Measurements from ENCODE around the gene INSR.
"Not testable (repeated sequence)": the region's sequence is repeated elsewhere in the genome, so short reads cannot be mapped to it uniquely, and the experiment has no call there.

GRCh38 chr19:7209036-7209435 lies 85.2 kb downstream of the INSR start:
- not testable (repeated sequence) for TF ChIP-seq POLR2AphosphoS5 (IDR thresholded peaks at IDR 0.05); CTCF (IDR thresholded peaks at IDR 0.05); EP300 (IDR thresholded peaks at IDR 0.05; ENCODE audit: low read depth)

All from transverse colon (tissue), 4 donors.